ENCODE data around the gene TIGIT. TPM values are rescaled to one million over a fixed set of nuclear protein-coding genes. Genes with fewer than 3 reads are reported as not detected.

TIGIT gene
- total RNA-seq (2014; rRNA removed; shearing (Covaris generic)), result 0.07 TPM in 1 of 2 replicates, not detected in the other
- 0.07 and 0.50 TPM in 2 replicates for polyA plus RNA-seq (2016; fragmentation: Nextera tagmentation; extraction: Ambion mirVana)
- long read RNA-seq, result 0 reads

DNA sequence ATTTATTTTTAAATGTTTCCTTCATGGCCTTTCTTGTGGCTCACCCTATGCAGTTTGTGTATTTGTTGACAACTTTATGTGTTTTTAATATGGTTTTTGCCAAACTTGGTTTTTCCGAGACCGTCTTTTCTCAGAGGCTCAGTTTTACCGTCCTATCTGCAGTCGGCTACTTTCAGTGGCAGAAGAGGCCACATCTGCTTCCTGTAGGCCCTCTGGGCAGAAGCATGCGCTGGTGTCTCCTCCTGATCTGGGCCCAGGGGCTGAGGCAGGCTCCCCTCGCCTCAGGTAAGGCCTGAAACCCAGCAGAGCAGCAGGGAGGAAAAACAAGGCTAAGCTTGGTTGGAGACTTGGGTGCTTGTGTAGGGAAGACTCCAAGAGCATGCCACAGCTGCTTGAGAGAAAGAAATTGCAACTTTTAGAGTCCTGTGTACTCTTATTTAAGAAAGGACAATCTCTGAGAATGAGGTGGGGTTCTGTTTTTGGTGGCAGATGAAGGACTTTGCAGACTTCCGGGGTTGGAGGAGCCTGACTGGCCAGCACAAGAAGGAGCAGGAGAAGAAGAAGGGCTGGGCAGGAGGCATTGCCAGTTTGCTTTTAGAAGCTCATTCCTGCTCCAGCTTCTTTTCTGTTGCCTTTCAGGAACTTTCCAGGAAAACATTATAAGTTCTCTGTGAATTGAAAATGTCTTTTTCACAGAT lies at the start of gene TIGIT:
Gene TIGIT (plus strand): TSS at position 191 of the 698 bp plus-strand sequence. CDS start 34 bp downstream, at position 225.
- H4K20me1 ChIP-seq (replicated peaks; ENCODE audit: insufficient read depth), result no peaks in the 10 kb centered on the region
- peaks cover 8% of the 10 kb centered on the region for H3K27me3 Mint-ChIP-seq (ENCODE audit: insufficient read depth, low read depth, poor library complexity)
- H3K4me1 ChIP-seq (ENCODE audit: insufficient read depth), result no peaks in the 10 kb centered on the region
- DNase-seq (ENCODE audit: low spot score), result no peak
- peak within 1 kb of the TSS; percentile 72; the same call in 1 of the 2 replicates for H2AFZ ChIP-seq
- H3K79me2 ChIP-seq (replicated peaks; ENCODE audit: insufficient read depth), result no peaks in the 10 kb centered on the region
- no peaks in the 10 kb centered on the region; the same call in 2 of the 3 replicates for H3K36me3 Mint-ChIP-seq (ENCODE audit: low read depth)
- no peak for ATAC-seq
- no peak within 1 kb of the TSS for H3K4me2 ChIP-seq
- H3K4me1 Mint-ChIP-seq, result peaks cover 5% of the 10 kb centered on the region
- TF ChIP-seq STAT1 (IDR thresholded peaks at IDR 0.05; ENCODE audit: unreplicated experiment), result no peak
- no peak for TF ChIP-seq CTCF (conservative IDR thresholded peaks at IDR 0.05; ENCODE audit: low read depth in 2 of 2)
- no peak for TF ChIP-seq ETS1 (IDR thresholded peaks at IDR 0.05)
- no peak for TF ChIP-seq JUNB (IDR thresholded peaks at IDR 0.05; ENCODE audit: unreplicated experiment)
- no peak for TF ChIP-seq EZH2 (IDR thresholded peaks at IDR 0.05; ENCODE audit: low read depth, unreplicated experiment)
- TF ChIP-seq REST (IDR thresholded peaks at IDR 0.05; ENCODE audit: unreplicated experiment), result no peak
- 0 out of 2 replicates have a peak, but pooled peaks cover 5% of the 10 kb centered on the region for H3K9me2 ChIP-seq (ENCODE audit: insufficient read depth)
- no peaks in the 10 kb centered on the region for H3K27me3 ChIP-seq (ENCODE audit: insufficient read depth)
- H3F3A ChIP-seq (replicated peaks; ENCODE audit: low read depth), result no peaks in the 10 kb centered on the region
- H3K9me3 Mint-ChIP-seq, result no peaks in the 10 kb centered on the region
- H3K36me3 ChIP-seq (ENCODE audit: insufficient read depth), result no peaks in the 10 kb centered on the region
- H3K27ac ChIP-seq (ENCODE audit: low read depth), result no peak within 1 kb of the TSS
- H3K27ac Mint-ChIP-seq, result no peak within 1 kb of the TSS
- H3K4me3 ChIP-seq, result no peak within 1 kb of the TSS
- no peak within 1 kb of the TSS for H3K4me3 Mint-ChIP-seq

DNA sequence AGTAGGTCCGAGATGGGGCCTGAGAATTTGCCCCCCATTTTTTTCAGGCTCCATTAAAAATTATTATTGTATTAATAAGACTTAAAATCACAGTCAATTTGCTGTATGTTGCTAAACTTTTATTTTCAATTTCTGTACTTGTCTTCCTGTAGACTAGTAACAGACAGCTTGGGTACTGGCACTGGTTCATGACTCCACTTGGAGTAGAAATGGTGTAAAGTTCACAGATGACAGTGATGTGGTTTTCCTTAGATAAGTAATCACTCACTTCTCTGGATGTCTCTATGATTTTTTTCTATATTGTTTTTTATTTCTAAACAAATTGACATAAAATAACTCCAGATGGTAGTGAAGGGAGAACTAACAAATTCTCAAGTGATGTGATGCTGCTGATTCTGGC lies 40.9 kb upstream of the TIGIT start:
- Histone ChIP-seq H4K20me1 (replicated peaks; ENCODE audit: insufficient read depth) (no peaks in the 10 kb centered on the region), H3K4me1 (ENCODE audit: insufficient read depth) (no peaks in the 10 kb centered on the region), H3K27me3 (ENCODE audit: insufficient read depth) (no peaks in the 10 kb centered on the region), H3K4me3 (no peak overlapping the region), H3K36me3 (ENCODE audit: insufficient read depth) (no peaks in the 10 kb centered on the region; the same call in 1 of the 2 replicates), H3K4me2 (no peak overlapping the region), H3K9me2 (ENCODE audit: insufficient read depth) (peaks cover 12% of the 10 kb centered on the region; the same call in 1 of the 2 replicates), H3K79me2 (replicated peaks; ENCODE audit: insufficient read depth) (no peaks in the 10 kb centered on the region), H3F3A (replicated peaks; ENCODE audit: low read depth) (no peaks in the 10 kb centered on the region), H2AFZ (peak overlapping the region; percentile 72), H3K27ac (ENCODE audit: low read depth) (no peak overlapping the region)
- Mint-ChIP-seq H3K27me3 (ENCODE audit: insufficient read depth, low read depth, poor library complexity) (peaks cover 4% of the 10 kb centered on the region), H3K4me1 (no peaks in the 10 kb centered on the region), H3K36me3 (ENCODE audit: low read depth) (no peaks in the 10 kb centered on the region; the same call in 2 of the 3 replicates), H3K4me3 (no peak overlapping the region), H3K27ac (no peak overlapping the region), H3K9me3 (peaks cover 11% of the 10 kb centered on the region; the same call in 2 of the 3 replicates)
- DNase-seq (ENCODE audit: low spot score) (no peak), ATAC-seq (no peak)
- TF ChIP-seq EZH2phosphoT487 (IDR thresholded peaks at IDR 0.05; ENCODE audit: unreplicated experiment), result no peak

Data from GM23338 (cell line).